Measurements from ENCODE around the gene SCAF4. TPM values are rescaled to one million over a fixed set of nuclear protein-coding genes. Genes with fewer than 3 reads are reported as not detected.
"Not testable (repeated sequence)": the region's sequence is repeated elsewhere in the genome, so short reads cannot be mapped to it uniquely, and the experiment has no call there.

Gene SCAF4
- total RNA-seq, 4 donors from 2014 or later: 23.6 to 41.5 (median 29.3) TPM

- Histone ChIP-seq H3K4me3 (no peak overlapping the region), H3K36me3 (no peaks in the 10 kb centered on the region), H3K4me1 (peaks cover 38% of the 10 kb centered on the region), H3K9me3 (no peaks in the 10 kb centered on the region), H3K27me3 (no peaks in the 10 kb centered on the region), H3K27ac (no peak overlapping the region)
- no peak for TF ChIP-seq POLR2A (IDR thresholded peaks at IDR 0.05)
- WGBS: 39% methylated on average over 9 of the region's 9 CpGs
- no peak for DNase-seq (ENCODE audit: low spot score in 2 of 2)
These were observed 73.9 kb downstream of the SCAF4 start for GRCh38 chr21:31658053-31658452.

GRCh38 chr21:31656199-31657095, 75.5 kb downstream of the SCAF4 start:
- Histone ChIP-seq H3K4me3 (no peak overlapping the region), H3K4me1 (peaks cover 24% of the 10 kb centered on the region), H3K9me3 (no peaks in the 10 kb centered on the region), H3K27ac (no peak overlapping the region), H3K27me3 (no peaks in the 10 kb centered on the region), H3K36me3 (no peaks in the 10 kb centered on the region)
- no peak for DNase-seq (ENCODE audit: low spot score in 2 of 2)
- TF ChIP-seq POLR2A (IDR thresholded peaks at IDR 0.05) (no peak), EP300 (IDR thresholded peaks at IDR 0.05) (no peak)
- WGBS: 85% methylated on average over 13 of the region's 13 CpGs

- H3K27ac ChIP-seq; DNase-seq (ENCODE audit: low spot score in 2 of 2); H3K9me3 ChIP-seq; H3K27me3 ChIP-seq; H3K4me3 ChIP-seq; H3K36me3 ChIP-seq: not testable (repeated sequence)
- peaks cover 14% of the 10 kb centered on the region for H3K4me1 ChIP-seq
- 84% methylated on average over 21 of the region's 21 CpGs for WGBS
These were observed 76.9 kb downstream of the SCAF4 start for GRCh38 chr21:31654821-31655580.

GRCh38 chr21:31654340-31654739, 77.6 kb downstream of the SCAF4 start:
- TF ChIP-seq CTCF (IDR thresholded peaks at IDR 0.05) (no peak), EP300 (IDR thresholded peaks at IDR 0.05) (no peak), POLR2A (IDR thresholded peaks at IDR 0.05) (no peak), POLR2AphosphoS5 (IDR thresholded peaks at IDR 0.05) (no peak)
- DNase-seq (ENCODE audit: low spot score in 2 of 2): no peak

GRCh38 chr21:31651491-31651890, 80.4 kb downstream of the SCAF4 start:
- WGBS: 87% methylated on average over 4 of the region's 4 CpGs
- H3K9me3 ChIP-seq: not testable (repeated sequence)

More at GRCh38 chr21:31654340-31654739, 77.6 kb downstream of the SCAF4 start:
- 98% methylated on average over 10 of the region's 20 CpGs for WGBS
- no peak overlapping the region for H3K4me3 ChIP-seq
- peaks cover 14% of the 10 kb centered on the region for H3K4me1 ChIP-seq
- H3K27me3 ChIP-seq: no peaks in the 10 kb centered on the region
- no peaks in the 10 kb centered on the region for H3K36me3 ChIP-seq
- H3K27ac ChIP-seq: no peak overlapping the region
- H3K9me3 ChIP-seq: no peaks in the 10 kb centered on the region

GRCh38 chr21:31650930-31651329, 81.0 kb downstream of the SCAF4 start:
- WGBS: 93% methylated on average over 3 of the region's 3 CpGs
- TF ChIP-seq POLR2AphosphoS5 (IDR thresholded peaks at IDR 0.05) (no peak), POLR2A (IDR thresholded peaks at IDR 0.05) (no peak), CTCF (IDR thresholded peaks at IDR 0.05) (no peak), EP300 (IDR thresholded peaks at IDR 0.05) (no peak)
- Histone ChIP-seq H3K27ac (no peak overlapping the region), H3K4me1 (no peaks in the 10 kb centered on the region), H3K27me3 (no peaks in the 10 kb centered on the region), H3K36me3 (no peaks in the 10 kb centered on the region), H3K4me3 (no peak overlapping the region), H3K9me3 (no peaks in the 10 kb centered on the region)
- DNase-seq (ENCODE audit: low spot score in 2 of 2): no peak

More at GRCh38 chr21:31651491-31651890, 80.4 kb downstream of the SCAF4 start:
- H3K27me3 ChIP-seq; H3K27ac ChIP-seq; H3K4me1 ChIP-seq; DNase-seq (ENCODE audit: low spot score in 2 of 2); H3K4me3 ChIP-seq; H3K36me3 ChIP-seq: not testable (repeated sequence)

- Histone ChIP-seq H3K27ac (no peak overlapping the region), H3K36me3 (no peaks in the 10 kb centered on the region), H3K4me1 (no peaks in the 10 kb centered on the region), H3K4me3 (no peak overlapping the region), H3K27me3 (no peaks in the 10 kb centered on the region), H3K9me3 (no peaks in the 10 kb centered on the region)
- WGBS: 95% methylated on average over 3 of the region's 3 CpGs
- no peak for DNase-seq (ENCODE audit: low spot score in 2 of 2)
- TF ChIP-seq EP300 (IDR thresholded peaks at IDR 0.05): no peak
- TF ChIP-seq POLR2AphosphoS5 (IDR thresholded peaks at IDR 0.05): no peak
- no peak for TF ChIP-seq CTCF (IDR thresholded peaks at IDR 0.05)
- no peak for TF ChIP-seq POLR2A (IDR thresholded peaks at IDR 0.05)
These were observed 84.3 kb downstream of the SCAF4 start for GRCh38 chr21:31647650-31648049.
